ENCODE results near the gene SRC. TPM values are rescaled to one million over a fixed set of nuclear protein-coding genes. Genes with fewer than 3 reads are reported as not detected.

The SRC gene
- total RNA-seq, 1 donor from 2014 or later, result 128 TPM

DNA sequence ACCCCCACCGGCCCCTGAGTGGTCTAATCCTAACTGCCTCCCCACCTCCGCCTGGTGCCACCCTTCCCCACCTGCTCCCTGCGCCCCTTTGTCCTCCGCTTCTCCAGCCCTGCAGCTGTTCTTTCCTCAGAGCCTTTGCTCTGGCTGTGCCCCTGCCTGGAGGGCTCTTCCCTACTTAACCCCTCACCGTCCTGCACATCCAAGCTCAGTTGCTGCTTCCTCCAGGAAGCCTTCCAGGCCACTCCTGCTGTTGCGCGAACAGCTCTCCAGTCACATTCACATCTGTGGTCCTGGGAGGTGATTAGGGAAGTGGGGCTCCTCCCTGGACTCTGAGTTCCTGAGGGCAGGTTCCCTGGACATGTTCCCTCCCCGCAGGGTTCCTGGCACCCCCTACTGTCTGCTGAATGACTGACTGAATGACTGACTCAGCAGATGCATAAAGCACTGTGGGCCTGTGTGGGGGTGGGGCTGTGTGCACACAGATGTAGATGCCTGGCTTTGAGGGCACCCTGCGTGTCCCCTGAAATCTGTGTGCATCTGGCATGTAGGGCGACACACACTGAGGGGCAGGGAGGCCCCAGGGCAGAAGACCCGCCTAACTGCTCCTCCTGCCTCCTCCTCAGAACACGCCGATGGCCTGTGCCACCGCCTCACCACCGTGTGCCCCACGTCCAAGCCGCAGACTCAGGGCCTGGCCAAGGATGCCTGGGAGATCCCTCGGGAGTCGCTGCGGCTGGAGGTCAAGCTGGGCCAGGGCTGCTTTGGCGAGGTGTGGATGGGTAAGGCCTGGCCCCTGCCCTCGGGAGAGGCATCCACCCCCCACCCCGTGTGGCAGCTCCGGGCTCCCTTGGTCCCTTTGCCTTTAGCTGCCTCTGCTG, 51.4 kb downstream of the SRC start:
- no peak for DNase-seq (ENCODE audit: low spot score, unreplicated experiment)
- no peaks in the 10 kb centered on the region for H3K27me3 Mint-ChIP-seq

DNA sequence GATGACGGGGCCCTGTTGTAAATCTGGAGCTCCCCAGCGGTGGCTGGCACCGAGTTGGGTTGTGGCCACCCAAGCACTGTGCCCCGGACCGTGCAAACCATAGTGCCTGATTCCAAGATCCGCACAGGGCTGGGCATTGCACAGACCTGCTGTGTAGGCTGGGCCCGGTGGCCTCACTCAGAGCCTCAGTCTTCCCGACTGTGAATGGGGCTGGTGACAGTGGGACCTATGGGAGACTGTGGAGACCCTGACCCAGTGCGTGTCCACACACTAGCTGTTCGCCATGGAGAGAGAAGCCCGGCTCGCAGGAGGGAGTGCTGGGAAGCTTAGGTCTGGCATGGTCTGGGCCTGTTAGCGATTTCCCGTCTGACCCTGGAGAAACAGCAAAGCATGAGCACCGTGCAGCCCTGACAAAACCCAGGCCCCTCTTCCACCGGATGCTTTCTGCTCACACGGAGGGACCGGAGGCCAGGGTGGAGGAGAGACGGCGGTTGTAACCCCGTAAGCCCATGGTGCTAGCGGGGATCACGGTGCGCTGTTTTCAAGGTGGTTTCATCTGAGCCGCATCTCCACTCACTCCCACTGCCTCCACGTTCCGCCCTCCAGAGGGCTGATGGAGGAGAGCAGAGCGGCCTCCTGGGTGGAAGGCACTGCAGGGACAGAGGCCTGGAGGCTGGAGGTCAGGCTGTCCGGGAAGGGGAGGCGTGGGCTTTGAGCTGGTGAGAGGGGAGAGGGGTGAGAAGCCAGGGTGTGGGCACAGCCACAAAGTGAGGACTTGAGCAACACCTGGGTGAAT, 52.2 kb downstream of the SRC start:
- H3K4me3 Mint-ChIP-seq (ENCODE audit: low read depth), result no peak overlapping the region
- H3K4me1 Mint-ChIP-seq (ENCODE audit: low read depth), result peaks cover 15% of the 10 kb centered on the region
- no peaks in the 10 kb centered on the region for H3K27me3 Mint-ChIP-seq
- DNase-seq (ENCODE audit: low spot score, unreplicated experiment), result no peak
- H3K27ac Mint-ChIP-seq, result peak overlapping the region; percentile 33
- TF ChIP-seq, protein P1, sequence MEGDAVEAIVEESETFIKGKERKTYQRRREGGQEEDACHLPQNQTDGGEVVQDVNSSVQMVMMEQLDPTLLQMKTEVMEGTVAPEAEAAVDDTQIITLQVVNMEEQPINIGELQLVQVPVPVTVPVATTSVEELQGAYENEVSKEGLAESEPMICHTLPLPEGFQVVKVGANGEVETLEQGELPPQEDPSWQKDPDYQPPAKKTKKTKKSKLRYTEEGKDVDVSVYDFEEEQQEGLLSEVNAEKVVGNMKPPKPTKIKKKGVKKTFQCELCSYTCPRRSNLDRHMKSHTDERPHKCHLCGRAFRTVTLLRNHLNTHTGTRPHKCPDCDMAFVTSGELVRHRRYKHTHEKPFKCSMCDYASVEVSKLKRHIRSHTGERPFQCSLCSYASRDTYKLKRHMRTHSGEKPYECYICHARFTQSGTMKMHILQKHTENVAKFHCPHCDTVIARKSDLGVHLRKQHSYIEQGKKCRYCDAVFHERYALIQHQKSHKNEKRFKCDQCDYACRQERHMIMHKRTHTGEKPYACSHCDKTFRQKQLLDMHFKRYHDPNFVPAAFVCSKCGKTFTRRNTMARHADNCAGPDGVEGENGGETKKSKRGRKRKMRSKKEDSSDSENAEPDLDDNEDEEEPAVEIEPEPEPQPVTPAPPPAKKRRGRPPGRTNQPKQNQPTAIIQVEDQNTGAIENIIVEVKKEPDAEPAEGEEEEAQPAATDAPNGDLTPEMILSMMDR (IDR thresholded peaks at IDR 0.05; ENCODE audit: unreplicated experiment), result no peak
- peaks cover 12% of the 10 kb centered on the region for H3K36me3 Mint-ChIP-seq (ENCODE audit: insufficient read depth)
- H3K9me3 Mint-ChIP-seq (ENCODE audit: low read depth), result no peaks in the 10 kb centered on the region

More for the DNA sequence above, 51.4 kb downstream of the SRC start:
- Mint-ChIP-seq H3K4me3 (ENCODE audit: low read depth) (no peak overlapping the region), H3K36me3 (ENCODE audit: insufficient read depth) (peaks cover 7% of the 10 kb centered on the region), H3K4me1 (ENCODE audit: low read depth) (peaks cover 15% of the 10 kb centered on the region), H3K27ac (peak overlapping the region; percentile 91), H3K9me3 (ENCODE audit: low read depth) (no peaks in the 10 kb centered on the region)
- TF ChIP-seq, protein P1 (IDR thresholded peaks at IDR 0.05; ENCODE audit: unreplicated experiment), result no peak

DNA sequence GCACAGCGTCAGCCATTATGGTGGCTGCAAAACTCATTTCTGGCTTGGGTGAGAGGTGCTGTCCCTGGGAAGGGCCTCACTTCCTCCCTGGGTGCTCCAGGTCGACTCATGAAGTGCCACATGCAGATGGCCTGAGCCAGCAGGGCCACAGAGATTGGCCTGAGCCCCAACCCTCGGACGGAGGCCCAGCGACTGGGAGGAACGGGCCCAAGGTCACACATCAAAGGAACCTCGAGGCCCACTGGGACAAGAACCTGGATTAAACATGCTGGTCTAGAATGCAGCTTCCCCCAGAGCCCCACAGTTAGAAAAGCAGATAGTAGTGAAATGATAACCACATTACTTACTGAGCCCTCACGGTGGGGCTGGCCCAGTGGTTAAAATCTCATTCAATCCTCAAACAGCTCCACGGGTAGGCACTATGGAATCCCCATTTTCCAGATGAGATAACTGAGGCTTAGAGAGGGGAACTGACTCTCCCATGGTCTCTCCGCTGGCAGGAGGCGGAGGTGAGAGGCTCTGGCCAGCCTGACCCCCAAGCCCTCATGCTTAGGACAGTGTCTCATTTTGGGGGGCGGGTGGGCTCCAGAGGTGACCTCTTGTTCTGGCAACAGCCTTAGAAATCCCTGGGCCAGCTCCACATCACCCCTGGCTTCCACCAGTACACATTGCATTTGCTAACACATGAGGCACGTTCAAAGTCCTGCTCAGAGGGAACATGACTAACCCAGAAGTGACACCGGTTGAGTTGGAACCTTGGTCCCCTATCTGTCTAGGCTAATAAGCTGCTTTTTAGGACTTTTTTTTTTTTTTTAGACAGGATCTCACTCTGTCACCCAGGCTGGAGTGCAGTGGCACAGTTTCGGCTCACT, 53.0 kb downstream of the SRC start:
- no peaks in the 10 kb centered on the region for H3K9me3 Mint-ChIP-seq (ENCODE audit: low read depth)
- TF ChIP-seq, protein P1 (IDR thresholded peaks at IDR 0.05; ENCODE audit: unreplicated experiment), result no peak
- H3K4me3 Mint-ChIP-seq (ENCODE audit: low read depth), result no peak overlapping the region
- H3K4me1 Mint-ChIP-seq (ENCODE audit: low read depth), result peaks cover 15% of the 10 kb centered on the region
- DNase-seq (ENCODE audit: low spot score, unreplicated experiment), result no peak
- H3K27ac Mint-ChIP-seq, result no peak overlapping the region
- peaks cover 14% of the 10 kb centered on the region for H3K36me3 Mint-ChIP-seq (ENCODE audit: insufficient read depth)
- H3K27me3 Mint-ChIP-seq, result no peaks in the 10 kb centered on the region

DNA sequence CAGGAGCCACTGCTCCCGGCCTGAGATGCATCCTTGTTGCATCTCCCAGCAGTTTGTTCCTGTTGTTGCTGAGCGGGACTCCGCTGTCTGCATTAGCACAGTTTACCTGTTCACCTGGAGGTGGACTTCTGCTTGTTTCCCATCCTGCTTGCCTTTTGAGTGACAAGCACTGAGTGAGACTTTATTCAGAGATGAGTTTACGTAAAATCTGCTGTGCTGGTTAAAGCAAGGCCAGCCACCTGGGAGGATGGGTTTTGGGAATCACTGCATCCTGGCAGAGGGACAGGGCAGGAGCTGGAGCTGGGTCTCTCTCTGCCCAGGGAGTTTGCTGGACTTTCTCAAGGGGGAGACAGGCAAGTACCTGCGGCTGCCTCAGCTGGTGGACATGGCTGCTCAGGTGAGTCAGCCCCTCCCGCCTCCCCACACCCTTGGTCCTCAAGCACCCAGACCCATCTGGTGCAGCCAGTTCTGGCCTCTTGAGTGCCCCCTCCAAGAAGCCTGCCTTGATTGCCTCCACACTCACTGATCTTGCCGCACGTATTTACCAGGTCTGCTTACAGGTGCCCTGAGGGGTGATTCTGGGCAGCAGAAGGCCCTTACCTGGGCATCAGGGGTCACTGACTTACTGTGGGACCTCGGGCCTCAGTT, 55.5 kb downstream of the SRC start:
- peaks cover 13% of the 10 kb centered on the region for H3K36me3 Mint-ChIP-seq (ENCODE audit: insufficient read depth)
- peaks cover 19% of the 10 kb centered on the region for H3K4me1 Mint-ChIP-seq (ENCODE audit: low read depth)
- TF ChIP-seq, protein P1 (IDR thresholded peaks at IDR 0.05; ENCODE audit: unreplicated experiment), result no peak
- H3K9me3 Mint-ChIP-seq (ENCODE audit: low read depth), result no peaks in the 10 kb centered on the region
- DNase-seq (ENCODE audit: low spot score, unreplicated experiment), result no peak
- no peak overlapping the region for H3K4me3 Mint-ChIP-seq (ENCODE audit: low read depth)
- H3K27ac Mint-ChIP-seq, result no peak overlapping the region
- no peaks in the 10 kb centered on the region for H3K27me3 Mint-ChIP-seq
